ENCODE data around the gene HDHD5. TPM values are rescaled to one million over a fixed set of nuclear protein-coding genes. Genes with fewer than 3 reads are reported as not detected.

Gene HDHD5
- total and polyA plus RNA-seq, 2 of the 13 experiments (the other 11 are each of a cell fraction or from before 2014, with no cell fraction given), result not detected

- no peak overlapping the region for H3K4me3 ChIP-seq (replicated peaks in 1 of 3; ENCODE audit: insufficient read depth in 1 of 3, low read depth in 2 of 3, low read length in 3 of 3)
- H3K27ac ChIP-seq (ENCODE audit: extremely low read length, insufficient read depth, low read length), result no peak overlapping the region
- no peaks in the 10 kb centered on the region for H4K20me1 ChIP-seq (ENCODE audit: insufficient read depth, low read length)
- H3K4me1 ChIP-seq (ENCODE audit: insufficient read depth, low read length), result no peaks in the 10 kb centered on the region
- no peaks in the 10 kb centered on the region for H3K79me2 ChIP-seq (ENCODE audit: insufficient read depth, low read length)
- TF ChIP-seq ZNF17 (CRISPR knock-in tag; IDR thresholded peaks at IDR 0.05), result no peak
- TF ChIP-seq ZNF720 (CRISPR knock-in tag; IDR thresholded peaks at IDR 0.05), result no peak
- TF ChIP-seq ZNF572 (CRISPR knock-in tag; IDR thresholded peaks at IDR 0.05), result no peak
- no peak for TF ChIP-seq ZNF280D (CRISPR knock-in tag; IDR thresholded peaks at IDR 0.05)
- H3K4me2 ChIP-seq (ENCODE audit: low read depth, low read length), result no peak overlapping the region
- ChIA-PET CTCF (ENCODE audit: low intra/inter-chr PET ratio, low total read pairs) (no interaction called here), POLR2A (no interaction called here)
- FAIRE-seq, result no peak
- no peaks in the 10 kb centered on the region for H3K9me3 ChIP-seq (ENCODE audit: low read length)
- WGBS (ENCODE audit: low lambda C conversion rate), result 1% methylated on average over 4 of the region's 4 CpGs
- no peak overlapping the region for H3K9ac ChIP-seq (ENCODE audit: insufficient read depth, low read depth, low read length)
- no peaks in the 10 kb centered on the region for H3K36me3 ChIP-seq (replicated peaks in 1 of 2; ENCODE audit: control insufficient read depth in 1 of 2, insufficient read depth in 2 of 2, low read length in 2 of 2)
- in situ Hi-C loops (cut with HindIII; ENCODE audit: extremely low pct_ligation_motif_present, low pct_unique_long_range_greater_than_20kb) (no loop called here), intact Hi-C loops (cut with micrococcal nuclease; ENCODE audit: unreplicated experiment) (no loop called here)
- DNase-seq (ENCODE audit: low spot score), result no peak
- H3K27me3 ChIP-seq (ENCODE audit: control insufficient read depth in 1 of 2, insufficient read depth in 2 of 2, low read length in 2 of 2), result peaks cover 8 to 42% of the 10 kb centered on the region in 2 experiments; a peak in 4 of 5 replicates
- ATAC-seq, result no peak
- no peak overlapping the region for H2AFZ ChIP-seq (ENCODE audit: low read length)
- BruUV-seq (replicated peaks), result no TSS peak
These were observed 41.2 kb downstream of the HDHD5 start for GRCh38 chr22:17117890-17118289.

DNA sequence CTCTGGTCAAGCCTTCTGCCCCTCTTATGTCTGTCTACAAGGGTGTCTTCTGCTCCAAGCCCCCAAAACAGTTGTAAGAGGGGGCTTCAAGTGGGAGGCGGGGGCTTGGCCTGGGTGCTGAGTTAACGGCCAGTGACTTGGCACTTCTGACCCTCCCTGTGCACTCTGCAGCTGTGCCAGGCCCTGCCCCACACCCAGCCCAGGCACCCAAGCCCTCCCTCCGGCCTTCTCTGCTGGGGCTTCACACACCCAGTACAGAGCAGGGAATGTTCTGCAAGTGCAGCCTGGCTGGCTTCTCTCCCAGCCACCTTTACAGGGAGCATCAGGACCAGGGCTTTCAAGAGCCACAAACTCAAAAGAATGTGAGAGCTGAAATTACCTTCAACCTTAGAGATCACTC lies 41.7 kb downstream of the HDHD5 start:
- WGBS (ENCODE audit: low lambda C conversion rate), result 20% methylated on average over 1 of the region's 3 CpGs
- Histone ChIP-seq H3K4me1 (ENCODE audit: insufficient read depth, low read length) (no peaks in the 10 kb centered on the region), H3K79me2 (ENCODE audit: insufficient read depth, low read length) (no peaks in the 10 kb centered on the region), H3K9me3 (ENCODE audit: low read length) (no peaks in the 10 kb centered on the region), H3K9ac (ENCODE audit: insufficient read depth, low read depth, low read length) (no peak overlapping the region), H3K27ac (ENCODE audit: extremely low read length, insufficient read depth, low read length) (no peak overlapping the region), H2AFZ (ENCODE audit: low read length) (no peak overlapping the region), H3K4me3 (replicated peaks in 1 of 3; ENCODE audit: insufficient read depth in 1 of 3, low read depth in 2 of 3, low read length in 3 of 3) (no peak overlapping the region), H3K4me2 (ENCODE audit: low read depth, low read length) (no peak overlapping the region), H4K20me1 (ENCODE audit: insufficient read depth, low read length) (no peaks in the 10 kb centered on the region), H3K36me3 (replicated peaks in 1 of 2; ENCODE audit: control insufficient read depth in 1 of 2, insufficient read depth in 2 of 2, low read length in 2 of 2) (no peaks in the 10 kb centered on the region), H3K27me3 (ENCODE audit: control insufficient read depth in 1 of 2, insufficient read depth in 2 of 2, low read length in 2 of 2) (peaks cover 8 to 40% of the 10 kb centered on the region in 2 experiments; a peak in 4 of 5 replicates)
- no peak for DNase-seq (ENCODE audit: low spot score)
- no peak for FAIRE-seq
- intact Hi-C loops (cut with micrococcal nuclease; ENCODE audit: unreplicated experiment), result no loop called here
- in situ Hi-C loops (cut with HindIII; ENCODE audit: extremely low pct_ligation_motif_present, low pct_unique_long_range_greater_than_20kb), result no loop called here
- ChIA-PET CTCF (ENCODE audit: low intra/inter-chr PET ratio, low total read pairs) (no interaction called here), POLR2A (no interaction called here)
- no TSS peak for BruUV-seq (replicated peaks)
- no peak for ATAC-seq
- TF ChIP-seq ZNF446 (CRISPR knock-in tag; IDR thresholded peaks at IDR 0.05) (no peak), ZNF33B (CRISPR knock-in tag; IDR thresholded peaks at IDR 0.05) (no peak), ZNF3 (CRISPR knock-in tag; IDR thresholded peaks at IDR 0.05) (no peak), FOSL2 (CRISPR knock-in tag; IDR thresholded peaks at IDR 0.05) (no peak), SMARCC2 (IDR thresholded peaks at IDR 0.05) (no peak), DBP (CRISPR knock-in tag; IDR thresholded peaks at IDR 0.05; ENCODE audit: not compliant biosample characterization) (no peak)
- TF ChIP-seq, protein P1, sequence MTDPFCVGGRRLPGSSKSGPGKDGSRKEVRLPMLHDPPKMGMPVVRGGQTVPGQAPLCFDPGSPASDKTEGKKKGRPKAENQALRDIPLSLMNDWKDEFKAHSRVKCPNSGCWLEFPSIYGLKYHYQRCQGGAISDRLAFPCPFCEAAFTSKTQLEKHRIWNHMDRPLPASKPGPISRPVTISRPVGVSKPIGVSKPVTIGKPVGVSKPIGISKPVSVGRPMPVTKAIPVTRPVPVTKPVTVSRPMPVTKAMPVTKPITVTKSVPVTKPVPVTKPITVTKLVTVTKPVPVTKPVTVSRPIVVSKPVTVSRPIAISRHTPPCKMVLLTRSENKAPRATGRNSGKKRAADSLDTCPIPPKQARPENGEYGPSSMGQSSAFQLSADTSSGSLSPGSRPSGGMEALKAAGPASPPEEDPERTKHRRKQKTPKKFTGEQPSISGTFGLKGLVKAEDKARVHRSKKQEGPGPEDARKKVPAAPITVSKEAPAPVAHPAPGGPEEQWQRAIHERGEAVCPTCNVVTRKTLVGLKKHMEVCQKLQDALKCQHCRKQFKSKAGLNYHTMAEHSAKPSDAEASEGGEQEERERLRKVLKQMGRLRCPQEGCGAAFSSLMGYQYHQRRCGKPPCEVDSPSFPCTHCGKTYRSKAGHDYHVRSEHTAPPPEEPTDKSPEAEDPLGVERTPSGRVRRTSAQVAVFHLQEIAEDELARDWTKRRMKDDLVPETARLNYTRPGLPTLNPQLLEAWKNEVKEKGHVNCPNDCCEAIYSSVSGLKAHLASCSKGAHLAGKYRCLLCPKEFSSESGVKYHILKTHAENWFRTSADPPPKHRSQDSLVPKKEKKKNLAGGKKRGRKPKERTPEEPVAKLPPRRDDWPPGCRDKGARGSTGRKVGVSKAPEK (CRISPR knock-in tag; IDR thresholded peaks at IDR 0.05; ENCODE audit: borderline replicate concordance), result no peak
- TF ChIP-seq, protein P2, sequence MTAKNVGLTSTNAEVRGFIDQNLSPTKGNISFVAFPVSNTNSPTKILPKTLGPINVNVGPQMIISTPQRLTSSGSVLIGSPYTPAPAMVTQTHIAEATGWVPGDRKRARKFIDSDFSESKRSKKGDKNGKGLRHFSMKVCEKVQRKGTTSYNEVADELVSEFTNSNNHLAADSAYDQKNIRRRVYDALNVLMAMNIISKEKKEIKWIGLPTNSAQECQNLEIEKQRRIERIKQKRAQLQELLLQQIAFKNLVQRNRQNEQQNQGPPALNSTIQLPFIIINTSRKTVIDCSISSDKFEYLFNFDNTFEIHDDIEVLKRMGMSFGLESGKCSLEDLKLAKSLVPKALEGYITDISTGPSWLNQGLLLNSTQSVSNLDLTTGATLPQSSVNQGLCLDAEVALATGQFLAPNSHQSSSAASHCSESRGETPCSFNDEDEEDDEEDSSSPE (CRISPR knock-in tag; IDR thresholded peaks at IDR 0.05), result no peak

Measured in HepG2 (cell line).